ENCODE data around the gene IL19. TPM values are rescaled to one million over a fixed set of nuclear protein-coding genes. Genes with fewer than 3 reads are reported as not detected.

IL19 gene
- not detected for polyA plus RNA-seq
- long read RNA-seq, donor 1 = 0 reads
- long read RNA-seq, donor 2 = 0 reads
- long read RNA-seq, donor 3 = 0 reads
- long read RNA-seq, donor 4 = 0 reads
- long read RNA-seq, donor 5 = 0 reads
- long read RNA-seq, donor 6 = 0 reads
- long read RNA-seq, donor 7 = 0 reads
- long read RNA-seq, donor 8 = 0 reads
- long read RNA-seq, donor 9 = 0 reads
- long read RNA-seq, donor 10 = 0 reads

- no peak for DNase-seq
- H3K9me3 ChIP-seq (ENCODE audit: control insufficient read depth in 2 of 2, insufficient read depth in 1 of 2, low read depth in 1 of 2, low read length in 1 of 2) = no peaks in the 10 kb centered on the region
- peaks cover 0 to 2% (median 0%) of the 10 kb centered on the region in 3 donors for H3K36me3 ChIP-seq (ENCODE audit: control insufficient read depth in 3 of 3, insufficient read depth in 2 of 3, low read depth in 1 of 3, low read length in 3 of 3)
- peak within 1 kb of the TSS in 1 of 3 donors; percentile 12 for H3K27ac ChIP-seq (ENCODE audit: low read depth in 1 of 3, low read length in 2 of 3)
- H3K4me3 ChIP-seq (ENCODE audit: low read depth in 1 of 3, low read length in 3 of 3) = no peak within 1 kb of the TSS
- peaks cover 0 to 3% (median 0%) of the 10 kb centered on the region in 3 donors for H3K27me3 ChIP-seq (ENCODE audit: control insufficient read depth in 3 of 3, insufficient read depth in 3 of 3, low read length in 3 of 3)
- 60 to 63% (median 61%) methylated on average over 9 of the region's 9 CpGs for WGBS, 3 donors
- no peaks in the 10 kb centered on the region for H3K4me1 ChIP-seq (ENCODE audit: control insufficient read depth in 3 of 3, insufficient read depth in 2 of 3, low read depth in 1 of 3, low read length in 2 of 3)
- FAIRE-seq = no peak
Observed at GRCh38 chr1:206770531-206771337, at the start of gene IL19. IL19 (plus strand) TSS chr1:206770773; CDS start chr1:206836663, 65,890 bp downstream.

DNA sequence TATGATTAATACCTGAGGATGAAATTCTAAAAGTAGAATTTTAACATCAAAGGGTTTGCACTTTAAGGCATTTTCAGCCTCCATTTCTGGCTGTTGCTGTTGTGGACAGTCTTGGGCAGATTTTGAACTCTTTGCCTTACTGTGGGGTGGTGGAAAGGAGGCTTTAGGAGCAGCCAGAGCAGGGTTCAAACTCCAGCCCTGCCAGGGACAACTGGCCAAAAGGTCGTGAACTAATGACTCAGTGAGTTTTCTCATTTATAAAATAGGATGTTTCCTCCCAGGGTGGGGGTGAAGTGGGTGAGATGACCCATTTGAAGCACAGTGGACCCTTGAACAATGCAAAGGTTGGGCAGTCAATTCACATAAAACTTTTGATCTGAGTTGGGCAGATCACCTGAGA lies 49.1 kb upstream of the IL19 start:
- Histone ChIP-seq H3K4me1 (ENCODE audit: control insufficient read depth in 3 of 3, insufficient read depth in 2 of 3, low read depth in 1 of 3, low read length in 2 of 3) (peaks cover 10 to 28% (median 12%) of the 10 kb centered on the region in 3 donors), H3K36me3 (ENCODE audit: control insufficient read depth in 3 of 3, insufficient read depth in 2 of 3, low read depth in 1 of 3, low read length in 3 of 3) (peaks cover 0 to 23% (median 0%) of the 10 kb centered on the region in 3 donors), H3K4me3 (ENCODE audit: low read depth in 1 of 3, low read length in 3 of 3) (no peak overlapping the region), H3K27me3 (ENCODE audit: control insufficient read depth in 3 of 3, insufficient read depth in 3 of 3, low read length in 3 of 3) (no peaks in the 10 kb centered on the region), H3K27ac (ENCODE audit: low read depth in 1 of 3, low read length in 2 of 3) (no peak overlapping the region), H3K9me3 (ENCODE audit: control insufficient read depth in 2 of 2, insufficient read depth in 1 of 2, low read depth in 1 of 2, low read length in 1 of 2) (no peaks in the 10 kb centered on the region)
- no peak for FAIRE-seq
- peak in 1 of 2 donors; percentile 22 for DNase-seq
- 64 to 69% (median 68%) methylated on average over 1 of the region's 1 CpG for WGBS, 3 donors

- Histone ChIP-seq H3K36me3 (ENCODE audit: control insufficient read depth in 3 of 3, insufficient read depth in 2 of 3, low read depth in 1 of 3, low read length in 3 of 3) (peaks cover 0 to 19% (median 0%) of the 10 kb centered on the region in 3 donors), H3K27ac (ENCODE audit: low read depth in 1 of 3, low read length in 2 of 3) (no peak overlapping the region), H3K27me3 (ENCODE audit: control insufficient read depth in 3 of 3, insufficient read depth in 3 of 3, low read length in 3 of 3) (no peaks in the 10 kb centered on the region), H3K9me3 (ENCODE audit: control insufficient read depth in 2 of 2, insufficient read depth in 1 of 2, low read depth in 1 of 2, low read length in 1 of 2) (no peaks in the 10 kb centered on the region), H3K4me3 (ENCODE audit: low read depth in 1 of 3, low read length in 3 of 3) (no peak overlapping the region), H3K4me1 (ENCODE audit: control insufficient read depth in 3 of 3, insufficient read depth in 2 of 3, low read depth in 1 of 3, low read length in 2 of 3) (peaks cover 10 to 19% (median 12%) of the 10 kb centered on the region in 3 donors)
- 79 to 85% (median 82%) methylated on average over 17 of the region's 17 CpGs for WGBS, 3 donors
- DNase-seq = no peak
- no peak for FAIRE-seq
Observed at GRCh38 chr1:206722751-206723461, 47.7 kb upstream of the IL19 start.

GRCh38 chr1:206723462-206723804 lies 47.1 kb upstream of the IL19 start:
- Histone ChIP-seq H3K36me3 (ENCODE audit: control insufficient read depth in 3 of 3, insufficient read depth in 2 of 3, low read depth in 1 of 3, low read length in 3 of 3) (peaks cover 0 to 22% (median 0%) of the 10 kb centered on the region in 3 donors), H3K27me3 (ENCODE audit: control insufficient read depth in 3 of 3, insufficient read depth in 3 of 3, low read length in 3 of 3) (no peaks in the 10 kb centered on the region), H3K4me1 (ENCODE audit: control insufficient read depth in 3 of 3, insufficient read depth in 2 of 3, low read depth in 1 of 3, low read length in 2 of 3) (peaks cover 10 to 19% (median 12%) of the 10 kb centered on the region in 3 donors), H3K4me3 (ENCODE audit: low read depth in 1 of 3, low read length in 3 of 3) (no peak overlapping the region), H3K27ac (ENCODE audit: low read depth in 1 of 3, low read length in 2 of 3) (peak overlapping the region in 1 of 3 donors; percentile 36), H3K9me3 (ENCODE audit: control insufficient read depth in 2 of 2, insufficient read depth in 1 of 2, low read depth in 1 of 2, low read length in 1 of 2) (no peaks in the 10 kb centered on the region)
- DNase-seq (no peak), FAIRE-seq (no peak)
- 81 to 86% (median 84%) methylated on average over 4 of the region's 4 CpGs for WGBS, 3 donors

DNA sequence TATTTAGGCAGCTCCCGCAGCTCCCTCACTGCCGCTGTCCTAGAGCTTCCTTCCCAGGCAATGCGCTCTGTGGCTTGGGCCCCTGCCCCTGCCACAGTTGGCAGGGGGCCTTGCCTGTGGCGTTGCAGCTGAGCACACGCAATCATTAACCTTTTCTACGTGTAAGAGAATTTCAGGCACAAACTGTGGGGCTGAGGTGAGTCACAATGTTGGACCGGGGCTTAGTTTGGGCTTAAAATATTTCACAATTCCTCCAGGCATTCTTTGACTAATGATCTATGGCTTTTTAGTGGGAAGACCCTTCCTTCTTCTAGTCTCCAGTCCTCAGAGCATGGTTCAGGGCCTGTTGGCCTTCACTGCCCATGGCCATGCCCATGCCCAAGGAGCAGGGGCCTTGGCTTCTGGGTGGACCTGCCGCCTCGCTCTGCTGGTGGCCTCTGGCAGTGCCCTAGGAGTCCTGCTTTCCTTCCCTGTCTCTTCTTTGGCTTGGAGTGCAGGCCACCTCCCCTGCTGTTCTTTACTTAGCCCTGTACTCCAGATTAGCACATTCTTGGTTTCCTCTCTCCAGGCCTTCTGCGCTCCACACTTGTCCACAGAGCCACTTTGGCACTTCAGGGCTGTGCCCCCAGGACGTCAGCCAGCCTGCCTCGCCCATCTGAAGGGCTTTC lies 46.6 kb upstream of the IL19 start:
- Histone ChIP-seq H3K36me3 (ENCODE audit: control insufficient read depth in 3 of 3, insufficient read depth in 2 of 3, low read depth in 1 of 3, low read length in 3 of 3) (peaks cover 0 to 28% (median 0%) of the 10 kb centered on the region in 3 donors), H3K4me3 (ENCODE audit: low read depth in 1 of 3, low read length in 3 of 3) (no peak overlapping the region), H3K27me3 (ENCODE audit: control insufficient read depth in 3 of 3, insufficient read depth in 3 of 3, low read length in 3 of 3) (no peaks in the 10 kb centered on the region), H3K9me3 (ENCODE audit: control insufficient read depth in 2 of 2, insufficient read depth in 1 of 2, low read depth in 1 of 2, low read length in 1 of 2) (no peaks in the 10 kb centered on the region), H3K27ac (ENCODE audit: low read depth in 1 of 3, low read length in 2 of 3) (peak overlapping the region in 1 of 3 donors; percentile 76), H3K4me1 (ENCODE audit: control insufficient read depth in 3 of 3, insufficient read depth in 2 of 3, low read depth in 1 of 3, low read length in 2 of 3) (peaks cover 10 to 19% (median 12%) of the 10 kb centered on the region in 3 donors)
- FAIRE-seq = no peak
- no peak for DNase-seq
- WGBS, 3 donors = 58 to 61% (median 60%) methylated on average over 12 of the region's 12 CpGs

DNA sequence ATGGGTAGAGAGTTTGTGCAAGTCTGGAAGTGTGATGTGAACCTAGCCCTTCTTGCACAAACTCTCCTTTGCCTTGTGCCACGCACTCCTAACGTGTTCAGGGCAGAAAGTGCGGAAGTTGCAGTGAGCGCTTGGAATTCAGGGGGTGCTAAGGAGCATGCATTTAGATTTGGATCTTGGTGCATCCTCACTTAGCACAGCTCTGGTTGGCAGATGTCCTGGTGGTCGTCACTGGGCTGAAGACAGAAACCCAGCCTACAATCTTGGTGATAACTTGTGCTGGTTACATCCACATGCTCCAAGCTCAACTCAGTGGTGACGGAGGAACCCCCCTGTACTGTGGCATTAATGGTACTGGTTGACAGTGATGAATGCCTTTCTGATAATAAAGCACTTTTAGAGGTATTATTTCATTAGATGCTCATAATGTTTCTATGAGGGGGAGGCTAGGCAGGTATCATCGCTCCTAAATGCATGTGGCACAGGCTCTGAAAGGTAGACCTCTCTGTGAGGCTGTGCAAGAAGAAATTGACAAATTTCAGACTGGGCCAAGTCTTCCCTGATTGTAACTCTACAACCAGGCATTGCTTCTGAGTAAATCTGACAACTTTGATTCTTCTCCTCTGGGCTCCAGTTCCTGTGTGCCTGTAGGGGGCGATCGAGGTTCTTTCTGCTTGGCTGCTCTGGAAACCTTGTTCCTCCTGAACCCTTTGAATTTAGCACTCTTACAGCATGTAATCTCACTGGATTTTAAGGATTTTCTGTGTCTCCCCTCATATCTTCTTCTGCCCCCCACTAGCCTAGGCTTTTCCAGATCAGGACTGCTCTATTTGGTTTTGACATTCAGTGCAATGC lies 45.2 kb upstream of the IL19 start:
- H3K27ac ChIP-seq (ENCODE audit: low read depth in 1 of 3, low read length in 2 of 3) = no peak overlapping the region
- peaks cover 2 to 39% (median 7%) of the 10 kb centered on the region in 3 donors for H3K36me3 ChIP-seq (ENCODE audit: control insufficient read depth in 3 of 3, insufficient read depth in 2 of 3, low read depth in 1 of 3, low read length in 3 of 3)
- H3K4me3 ChIP-seq (ENCODE audit: low read depth in 1 of 3, low read length in 3 of 3) = no peak overlapping the region
- DNase-seq (peak; percentile 56 to 66), FAIRE-seq (no peak)
- peaks cover 10 to 12% (median 12%) of the 10 kb centered on the region in 3 donors for H3K4me1 ChIP-seq (ENCODE audit: control insufficient read depth in 3 of 3, insufficient read depth in 2 of 3, low read depth in 1 of 3, low read length in 2 of 3)
- no peaks in the 10 kb centered on the region for H3K9me3 ChIP-seq (ENCODE audit: control insufficient read depth in 2 of 2, insufficient read depth in 1 of 2, low read depth in 1 of 2, low read length in 1 of 2)
- WGBS, 3 donors = 68 to 75% (median 70%) methylated on average over 9 of the region's 9 CpGs
- H3K27me3 ChIP-seq (ENCODE audit: control insufficient read depth in 3 of 3, insufficient read depth in 3 of 3, low read length in 3 of 3) = no peaks in the 10 kb centered on the region

GRCh38 chr1:206727981-206728696 lies 42.4 kb upstream of the IL19 start:
- FAIRE-seq (no peak), DNase-seq (no peak)
- no peak overlapping the region for H3K4me3 ChIP-seq (ENCODE audit: low read depth in 1 of 3, low read length in 3 of 3)
- peaks cover 5 to 12% (median 8%) of the 10 kb centered on the region in 3 donors for H3K4me1 ChIP-seq (ENCODE audit: control insufficient read depth in 3 of 3, insufficient read depth in 2 of 3, low read depth in 1 of 3, low read length in 2 of 3)
- no peak overlapping the region for H3K27ac ChIP-seq (ENCODE audit: low read depth in 1 of 3, low read length in 2 of 3)
- no peaks in the 10 kb centered on the region for H3K27me3 ChIP-seq (ENCODE audit: control insufficient read depth in 3 of 3, insufficient read depth in 3 of 3, low read length in 3 of 3)
- no peaks in the 10 kb centered on the region for H3K9me3 ChIP-seq (ENCODE audit: control insufficient read depth in 2 of 2, insufficient read depth in 1 of 2, low read depth in 1 of 2, low read length in 1 of 2)
- 87 to 91% (median 88%) methylated on average over 8 of the region's 8 CpGs for WGBS, 3 donors
- H3K36me3 ChIP-seq (ENCODE audit: control insufficient read depth in 3 of 3, insufficient read depth in 2 of 3, low read depth in 1 of 3, low read length in 3 of 3) = peaks cover 18 to 61% (median 25%) of the 10 kb centered on the region in 3 donors

All from small intestine (tissue), 16 donors.